HG02642 (cell line): ENCODE data around the gene PLCD3.

Experiments
- ATAC-seq: cut with Tn5 transposase; IDR thresholded peaks from one replicate; pipeline ENCODE4 v1.9.1; 2021; ENCODE audit warnings: mild to moderate bottlenecking; ENCODE audit not compliant: unreplicated experiment, poor library complexity

Gene PLCD3

GRCh38 chr17:45106096-45106495 lies 26.2 kb downstream of the PLCD3 start:
- ATAC-seq: no peak

GRCh38 chr17:45104907-45105624 lies 27.2 kb downstream of the PLCD3 start:
- no peak for ATAC-seq

- ATAC-seq: no peak
Observed at GRCh38 chr17:45104497-45104896, 27.8 kb downstream of the PLCD3 start.

- ATAC-seq: no peak
Observed at GRCh38 chr17:45104029-45104428, 28.3 kb downstream of the PLCD3 start.

- ATAC-seq: no peak
Observed at GRCh38 chr17:45103269-45103795, 29.0 kb downstream of the PLCD3 start.

GRCh38 chr17:45102856-45103255 lies 29.5 kb downstream of the PLCD3 start:
- no peak for ATAC-seq

GRCh38 chr17:45101883-45102811 lies 30.2 kb downstream of the PLCD3 start:
- ATAC-seq: no peak

- no peak for ATAC-seq
Observed at GRCh38 chr17:45101546-45101882, 30.8 kb downstream of the PLCD3 start.

GRCh38 chr17:45098869-45099616 lies 33.3 kb downstream of the PLCD3 start:
- ATAC-seq: no peak

- ATAC-seq: no peak
Observed at GRCh38 chr17:45098081-45098868, 34.0 kb downstream of the PLCD3 start.

- ATAC-seq: no peak
Observed at GRCh38 chr17:45096926-45097325, 35.4 kb downstream of the PLCD3 start.

- ATAC-seq: no peak
Observed at GRCh38 chr17:45096141-45096540, 36.2 kb downstream of the PLCD3 start.

- ATAC-seq: no peak
Observed at GRCh38 chr17:45093444-45094110, 38.7 kb downstream of the PLCD3 start.

GRCh38 chr17:45092911-45093430 lies 39.3 kb downstream of the PLCD3 start:
- no peak for ATAC-seq

GRCh38 chr17:45091778-45092425 lies 40.4 kb downstream of the PLCD3 start:
- no peak for ATAC-seq

GRCh38 chr17:45090711-45091110 lies 41.6 kb downstream of the PLCD3 start:
- no peak for ATAC-seq

GRCh38 chr17:45088741-45089140 lies 43.6 kb downstream of the PLCD3 start:
- no peak for ATAC-seq

- no peak for ATAC-seq
Observed at GRCh38 chr17:45087978-45088377, 44.3 kb downstream of the PLCD3 start.
